HG02642 (cell line): ENCODE data around the gene GOLGA6L6.
"Not testable (repeated sequence)": the region's sequence is repeated elsewhere in the genome, so short reads cannot be mapped to it uniquely, and the experiment has no call there.

Experiments used
- ATAC-seq: cut with Tn5 transposase; IDR thresholded peaks from one replicate; pipeline ENCODE4 v1.9.1; 2021; ENCODE audit warnings: mild to moderate bottlenecking; ENCODE audit not compliant: unreplicated experiment, poor library complexity

GOLGA6L6 gene, protein sequence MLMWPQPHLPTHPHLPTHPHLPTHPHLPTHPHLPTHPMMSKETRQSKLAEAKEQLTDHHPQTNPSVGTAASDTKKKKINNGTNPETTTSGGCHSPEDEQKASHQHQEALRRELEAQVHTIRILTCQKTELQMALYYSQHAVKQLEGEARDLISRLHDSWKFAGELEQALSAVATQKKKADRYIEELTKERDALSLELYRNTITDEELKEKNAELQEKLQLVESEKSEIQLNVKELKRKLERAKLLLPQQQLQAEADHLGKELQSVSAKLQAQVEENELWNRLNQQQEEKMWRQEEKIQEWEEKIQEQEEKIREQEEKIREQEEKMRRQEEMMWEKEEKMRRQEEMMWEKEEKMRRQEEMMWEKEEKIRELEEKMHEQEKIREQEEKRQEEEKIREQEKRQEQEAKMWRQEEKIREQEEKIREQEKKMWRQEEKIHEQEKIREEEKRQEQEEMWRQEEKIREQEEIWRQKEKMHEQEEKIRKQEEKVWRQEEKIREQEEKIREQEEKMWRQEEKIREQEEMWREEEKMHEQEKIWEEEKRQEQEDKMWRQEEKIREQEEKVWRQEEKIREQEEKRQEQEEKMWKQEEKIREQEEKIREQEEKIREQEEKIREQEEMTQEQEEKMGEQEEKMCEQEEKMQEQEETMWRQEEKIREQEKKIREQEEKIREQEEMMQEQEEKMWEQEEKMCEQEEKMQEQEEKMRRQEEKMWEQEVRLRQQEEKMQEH

DNA sequence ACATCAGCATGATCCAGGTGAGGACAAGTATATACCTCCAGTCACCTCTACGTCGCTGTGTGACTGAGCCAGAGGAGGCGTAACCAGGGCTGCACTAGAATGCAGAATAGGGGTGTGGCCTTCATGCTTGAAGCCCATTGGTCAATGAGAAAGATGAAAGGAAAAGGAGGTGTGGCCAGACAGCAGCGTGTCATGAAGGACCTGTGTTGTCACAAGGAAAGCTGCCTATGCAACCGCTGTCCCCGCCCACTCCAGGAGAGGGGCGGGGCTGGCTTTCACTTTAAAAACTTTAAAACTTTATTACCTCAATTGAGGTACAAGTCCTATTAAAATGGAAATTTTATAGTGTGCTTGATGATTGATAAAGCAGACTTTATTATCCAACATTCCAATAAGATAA, at the start of gene GOLGA6L6:
Gene GOLGA6L6, minus strand, starts transcription at position 101 of the 400 bp plus-strand sequence. Its CDS starts 91 bp downstream, at position 10.
- ATAC-seq: not testable (repeated sequence)

DNA sequence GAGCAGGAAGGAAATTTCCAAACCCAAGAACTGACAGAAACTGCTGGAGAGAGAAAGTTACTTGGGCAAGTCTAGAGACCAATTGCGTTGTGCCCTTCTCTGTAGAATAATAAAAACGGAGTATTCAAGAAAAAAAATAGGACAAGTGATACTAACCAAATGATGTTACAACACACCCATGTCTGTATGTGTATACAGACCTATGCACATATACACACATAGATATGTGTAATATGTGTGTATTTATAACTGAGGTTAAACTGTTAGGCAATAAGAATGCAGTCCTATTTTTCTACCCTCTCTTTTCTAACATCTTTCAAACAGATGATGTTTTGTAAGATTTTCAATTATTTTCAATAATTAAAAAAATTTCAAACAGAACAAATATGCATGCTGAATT, 48.5 kb upstream of the GOLGA6L6 start:
- not testable (repeated sequence) for ATAC-seq

DNA sequence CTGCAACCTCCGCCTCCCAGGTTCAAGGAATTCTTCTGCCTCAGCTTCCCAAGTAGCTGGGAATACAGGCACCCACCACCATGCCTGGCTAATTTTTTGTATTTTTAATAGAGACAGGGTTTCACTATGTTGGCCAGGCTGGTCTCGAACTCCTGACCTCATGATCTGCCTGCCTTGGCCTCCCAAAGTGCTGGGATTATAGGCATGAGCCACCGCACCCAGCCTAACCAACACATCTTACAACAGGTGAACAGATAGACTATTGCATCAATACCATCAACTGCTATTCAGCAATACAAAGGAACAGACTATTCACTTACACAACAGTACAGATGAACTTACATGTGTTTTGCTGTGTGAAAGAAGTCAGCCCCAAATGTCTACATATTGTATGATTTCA, 45.2 kb upstream of the GOLGA6L6 start:
- not testable (repeated sequence) for ATAC-seq

DNA sequence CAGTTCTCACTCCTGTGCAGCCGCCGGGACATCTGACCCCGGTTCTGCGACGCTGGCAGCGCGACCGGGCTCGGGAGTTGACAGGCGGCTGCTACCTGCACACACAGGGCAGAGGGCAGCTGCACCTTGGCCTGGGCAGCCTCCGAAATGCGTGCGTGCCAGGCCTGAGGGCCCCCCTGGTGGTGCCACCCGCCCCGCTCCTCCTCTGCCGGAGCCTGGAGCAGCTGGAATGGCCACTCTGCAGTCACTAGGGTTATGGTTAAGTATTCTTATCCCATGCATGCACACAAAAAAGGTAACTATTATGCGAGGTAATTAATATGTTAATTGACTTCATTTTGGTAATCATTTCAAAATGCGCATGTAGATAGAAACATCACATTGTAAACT, 41.1 kb upstream of the GOLGA6L6 start:
- ATAC-seq: not testable (repeated sequence)

DNA sequence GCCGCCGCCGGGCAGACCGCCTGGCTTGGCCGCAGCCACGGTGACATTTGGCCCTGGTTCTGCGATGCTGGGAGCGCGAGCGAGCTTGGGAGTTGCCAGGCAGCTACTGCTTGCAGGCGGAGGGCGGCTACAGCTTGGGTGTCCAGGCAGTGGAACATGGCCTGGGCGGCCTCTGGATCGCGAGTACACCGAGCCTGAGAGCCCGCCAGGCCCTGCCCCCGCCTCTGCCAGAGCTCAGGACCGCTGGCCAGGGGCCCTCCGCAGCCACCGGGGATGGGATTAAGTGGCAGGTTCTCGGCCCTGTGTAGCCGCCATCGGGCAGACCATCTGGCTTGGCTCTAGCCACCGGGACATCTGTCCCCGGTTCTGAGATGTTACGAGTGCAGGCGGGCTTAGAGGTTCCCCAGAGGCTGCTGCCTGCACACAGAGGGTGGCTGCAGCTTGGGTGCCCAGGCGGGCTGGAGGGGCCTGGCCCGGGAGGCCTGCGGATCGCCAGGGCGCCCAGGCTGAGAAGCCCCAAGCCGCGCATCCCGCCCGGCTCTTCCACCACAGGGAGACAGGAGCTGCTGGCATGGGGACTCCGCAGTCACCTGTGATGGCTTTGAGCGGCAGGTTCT, 40.6 kb upstream of the GOLGA6L6 start:
- ATAC-seq: not testable (repeated sequence)

DNA sequence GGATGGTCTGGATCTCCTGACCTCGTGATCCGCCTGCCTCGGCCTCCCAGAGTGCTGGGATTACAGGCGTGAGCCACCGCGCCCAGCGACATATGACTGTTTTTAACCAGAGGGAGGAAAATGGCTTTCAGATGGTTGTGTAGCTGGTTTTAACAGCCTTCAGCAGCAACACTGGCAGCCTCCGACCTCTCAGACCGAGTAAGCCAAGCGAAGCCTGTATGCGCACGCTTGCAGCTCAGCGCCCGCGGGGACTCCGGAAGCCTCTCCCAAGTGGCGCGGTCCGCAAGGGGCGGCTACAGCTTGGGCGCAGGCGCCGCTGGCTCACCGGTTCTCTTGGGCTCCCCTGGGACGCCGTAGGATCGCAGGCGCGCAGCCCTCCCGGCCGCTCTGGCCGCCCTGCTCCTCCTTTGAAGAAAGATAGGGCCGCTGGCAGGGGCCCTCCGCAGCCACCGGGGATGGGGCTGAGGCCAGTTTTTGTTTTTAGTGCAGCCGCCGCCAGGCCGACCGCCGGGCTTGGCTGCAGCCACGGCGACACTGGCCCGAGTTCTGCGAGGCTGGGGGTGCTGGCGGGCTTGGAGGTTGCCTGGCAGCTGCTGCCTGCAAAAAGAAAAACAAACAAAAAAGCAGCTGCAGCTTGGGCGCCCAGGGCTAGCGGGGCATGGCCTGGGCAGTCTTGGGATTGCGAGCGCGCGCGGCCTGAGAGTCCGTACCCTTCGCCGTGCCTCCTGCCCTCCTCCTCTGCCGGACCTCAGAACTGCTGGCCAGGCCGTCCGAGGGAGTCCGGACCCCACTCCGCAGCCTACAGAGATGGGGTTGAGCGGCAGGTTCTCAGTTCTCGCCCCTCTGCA, 39.9 kb upstream of the GOLGA6L6 start:
- not testable (repeated sequence) for ATAC-seq

DNA sequence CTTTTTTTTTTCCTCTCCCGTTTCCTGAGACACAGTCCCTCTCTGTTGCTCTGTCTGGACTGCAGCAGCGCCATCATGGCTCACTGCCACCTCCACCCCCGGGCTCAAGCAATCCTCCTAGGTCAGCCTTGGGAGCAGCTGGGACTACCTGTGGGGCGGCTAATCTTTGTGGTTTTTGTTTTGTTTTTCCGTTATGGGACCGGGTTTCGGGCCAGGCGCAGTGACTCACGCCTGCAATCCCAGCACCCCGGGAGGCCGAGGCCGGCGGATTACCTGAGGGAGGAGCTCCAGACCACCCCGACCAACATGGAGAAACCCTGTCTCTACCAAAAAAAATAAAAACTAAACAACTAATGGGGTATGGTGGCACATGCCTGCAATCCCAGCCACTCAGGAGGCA, 38.1 kb upstream of the GOLGA6L6 start:
- ATAC-seq: not testable (repeated sequence)

DNA sequence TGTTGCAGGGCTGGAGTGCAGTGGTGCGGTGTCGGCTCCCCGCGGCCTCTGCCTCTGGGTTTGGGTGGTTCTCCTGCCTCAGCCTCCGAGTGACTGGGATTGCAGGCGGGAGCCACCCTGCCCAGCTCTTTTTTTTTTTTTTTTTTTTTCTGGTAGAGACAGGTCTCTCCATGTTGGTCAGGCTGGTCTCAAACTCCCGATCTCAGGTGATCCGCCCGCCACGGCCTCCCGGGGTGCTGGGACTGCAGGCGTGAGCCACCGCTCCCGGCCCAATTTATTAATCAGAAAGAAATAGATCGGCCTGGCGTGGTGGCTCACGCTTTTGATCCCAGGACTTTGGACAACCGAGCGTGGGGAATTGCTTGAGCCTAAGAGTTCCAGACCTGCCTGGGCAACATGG, 9.7 kb upstream of the GOLGA6L6 start:
- ATAC-seq: not testable (repeated sequence)

DNA sequence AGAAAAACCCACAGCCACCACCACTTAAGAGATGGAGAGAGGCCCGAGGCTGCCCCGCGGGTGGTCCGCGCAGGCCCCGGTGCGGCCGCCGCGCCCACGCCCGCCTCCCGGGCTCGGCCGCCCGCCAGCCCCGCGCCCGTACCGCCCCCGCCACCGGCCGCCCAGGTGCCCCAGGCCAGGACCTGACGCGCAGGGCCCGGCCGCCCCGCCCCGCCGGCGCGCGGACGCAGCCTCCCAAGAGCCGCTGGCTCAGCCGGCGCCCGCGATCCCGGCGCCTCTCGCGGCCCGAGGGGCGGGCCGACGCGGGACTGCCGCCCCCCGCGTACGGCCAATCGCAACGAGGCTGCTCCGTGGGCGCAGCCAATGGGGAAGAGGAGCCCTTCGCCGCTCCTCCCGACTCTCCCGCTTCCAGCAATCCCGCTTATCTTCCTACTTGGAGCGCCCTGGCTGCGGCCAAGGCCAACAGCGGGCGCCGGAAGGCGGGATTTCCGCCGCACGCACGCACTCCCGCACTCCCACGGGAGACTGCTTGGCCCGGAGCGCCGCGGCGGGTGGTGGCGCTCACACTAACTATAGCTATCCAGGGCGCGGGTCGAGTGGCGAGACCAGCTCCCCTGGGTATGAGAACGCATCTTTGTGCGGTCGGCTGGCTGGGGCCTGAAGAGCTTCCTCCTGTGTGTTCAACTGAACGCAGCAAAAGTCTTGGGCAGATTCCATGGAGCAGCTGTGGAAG, 35.5 kb downstream of the GOLGA6L6 start:
- not testable (repeated sequence) for ATAC-seq

DNA sequence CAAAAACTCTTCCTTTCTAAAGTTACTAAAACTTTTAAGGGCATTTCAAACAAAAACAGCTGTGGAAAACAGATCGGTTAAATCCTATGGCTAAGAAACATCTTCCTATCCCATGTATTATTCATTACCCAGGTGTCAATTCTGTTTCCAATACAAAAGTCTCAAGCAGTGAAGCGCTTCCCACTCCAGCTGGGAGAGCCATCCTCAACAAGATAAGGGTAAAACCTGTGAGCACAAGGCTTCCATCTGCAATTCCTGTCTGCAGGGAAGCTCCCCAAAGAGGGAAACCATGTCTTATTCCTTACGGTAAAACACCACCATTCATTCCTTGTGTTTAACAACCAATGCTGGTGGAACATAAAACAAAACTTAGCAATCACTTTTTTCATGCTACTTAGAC, 38.8 kb downstream of the GOLGA6L6 start:
- not testable (repeated sequence) for ATAC-seq

DNA sequence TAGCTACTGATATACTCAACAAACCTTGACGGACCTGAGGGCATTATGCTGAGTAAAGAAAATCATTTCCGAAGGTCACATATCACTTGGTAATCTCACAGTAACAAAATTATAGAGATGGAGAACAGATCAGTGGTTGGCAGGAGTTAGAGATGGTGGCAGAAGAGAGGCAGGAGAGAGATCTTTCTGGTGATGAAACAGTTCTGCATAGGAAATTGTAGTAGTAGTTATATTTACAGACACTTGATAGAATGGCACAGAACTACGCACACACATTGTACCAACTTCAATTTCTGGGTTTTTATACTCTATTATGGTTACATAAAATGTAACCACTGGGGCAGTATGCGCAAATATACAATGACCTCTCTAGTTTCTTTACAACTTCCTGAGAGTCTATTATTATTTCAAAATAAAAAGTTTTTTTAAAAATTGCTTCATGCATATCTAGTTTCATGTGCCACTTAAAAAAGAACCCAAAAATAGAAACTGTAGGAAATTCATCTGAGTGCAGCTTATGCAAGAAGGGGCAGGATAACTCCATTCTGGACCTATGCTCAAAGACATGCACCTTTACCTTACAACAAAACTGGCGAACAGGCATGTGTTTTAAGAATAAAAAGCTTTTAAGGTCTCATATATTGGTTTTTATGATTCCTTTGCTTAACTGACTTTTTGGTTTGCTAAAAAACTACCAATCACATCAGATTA, 39.9 kb downstream of the GOLGA6L6 start:
- ATAC-seq: not testable (repeated sequence)

DNA sequence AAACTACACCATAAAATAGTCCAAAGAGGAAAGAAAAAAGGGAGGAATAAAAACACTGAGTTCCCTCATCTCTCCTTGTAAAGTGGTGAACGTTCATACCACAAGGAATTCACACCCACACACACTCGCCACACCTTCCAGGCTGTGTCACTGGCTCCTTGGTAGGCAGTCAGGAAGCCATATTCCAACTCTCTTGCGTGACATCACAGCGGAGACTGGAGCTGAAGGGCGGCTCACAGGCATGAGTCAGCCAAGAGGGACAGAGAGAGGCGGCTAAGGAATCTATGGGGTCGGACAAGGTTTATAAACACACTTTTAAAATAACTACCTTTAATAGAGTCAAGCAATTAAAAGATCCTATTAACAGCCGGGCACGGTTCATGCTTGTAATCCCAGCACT, 43.8 kb downstream of the GOLGA6L6 start:
- ATAC-seq: not testable (repeated sequence)

DNA sequence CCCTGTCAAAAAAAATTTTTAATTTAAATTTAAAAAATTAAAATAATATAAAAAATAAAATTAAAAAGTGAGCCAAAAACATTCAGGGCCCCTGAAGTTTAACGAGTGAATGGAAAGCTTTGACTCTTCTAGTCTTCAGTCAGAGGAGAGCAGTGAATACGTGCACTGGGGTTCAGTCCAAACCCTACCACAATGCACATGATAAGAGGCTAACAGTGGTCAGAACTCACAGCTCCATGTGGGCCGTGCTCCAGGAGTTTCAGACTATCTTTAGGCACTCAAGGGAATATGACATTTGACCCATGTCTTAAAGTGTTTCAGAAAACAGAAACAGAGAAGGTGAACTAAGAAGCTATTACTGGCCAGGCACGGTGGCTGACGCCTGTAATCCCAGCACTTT, 48.6 kb downstream of the GOLGA6L6 start:
- not testable (repeated sequence) for ATAC-seq

DNA sequence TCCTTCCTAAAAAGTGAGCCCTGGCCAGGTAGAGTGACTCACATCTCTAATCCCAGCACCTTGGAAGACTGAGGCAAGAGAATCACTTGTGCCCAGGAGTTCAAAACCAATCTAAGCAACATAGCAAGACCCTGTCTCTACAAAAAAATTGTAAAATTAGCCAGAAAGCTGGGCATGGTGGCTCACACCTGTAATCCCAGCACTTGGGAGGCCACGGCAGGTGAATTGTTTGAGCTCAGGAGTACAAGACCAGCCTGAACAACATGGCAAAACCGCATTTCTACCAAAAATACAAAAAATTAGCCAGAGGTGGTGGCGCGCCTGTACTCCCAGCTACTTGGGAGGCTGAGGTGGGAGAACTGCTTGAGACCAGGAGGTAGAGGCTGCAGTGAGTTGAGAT, 49.0 kb downstream of the GOLGA6L6 start:
- not testable (repeated sequence) for ATAC-seq

DNA sequence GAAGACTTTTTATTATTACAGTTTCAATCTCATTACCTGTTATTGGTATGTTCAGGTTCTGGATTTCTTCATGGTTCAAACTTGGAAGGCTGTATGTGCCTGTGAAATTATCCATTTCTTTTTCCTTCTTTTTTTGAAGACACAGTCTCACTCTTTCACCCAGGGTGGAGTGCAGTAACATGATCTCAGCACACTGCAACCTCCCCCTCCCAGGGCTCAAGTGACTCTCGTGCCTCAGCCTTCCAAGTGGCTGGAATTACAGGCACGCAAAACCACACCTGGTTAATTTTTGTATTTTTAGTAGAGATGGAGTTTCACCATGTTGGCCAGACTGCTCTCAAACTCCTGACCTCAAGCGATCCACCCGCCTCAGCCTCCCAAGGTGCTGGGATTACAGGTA, 52.3 kb downstream of the GOLGA6L6 start:
- not testable (repeated sequence) for ATAC-seq
